Left renal cortex interstitium (tissue), 4 donors: Measurements from ENCODE around the gene RNF126. TPM values are rescaled to one million over a fixed set of nuclear protein-coding genes. Genes with fewer than 3 reads are reported as not detected.
"Not testable (repeated sequence)": the region's sequence is repeated elsewhere in the genome, so short reads cannot be mapped to it uniquely, and the experiment has no call there.

Experiments
- DNase-seq, 4 donors: peaks; one replicate each; pipeline ENCODE4 v3.0.0-alpha.2; 2013; ENCODE audit warnings: low read depth in 4 of 4, low spot score in 2 of 4, missing footprints in 1 of 4
- polyA plus RNA-seq, 4 donors: library from polyadenylated mRNA; unstranded; fragments of 120-200 nt; gene quantifications; one replicate each; pipeline ENCODE4 v1.2.1, GENCODE V29; 2013; ENCODE audit not compliant: insufficient read length in 4 of 4

Gene RNF126
- polyA plus RNA-seq, 4 donors = 22.6 to 41.5 (median 30.7) TPM

DNA sequence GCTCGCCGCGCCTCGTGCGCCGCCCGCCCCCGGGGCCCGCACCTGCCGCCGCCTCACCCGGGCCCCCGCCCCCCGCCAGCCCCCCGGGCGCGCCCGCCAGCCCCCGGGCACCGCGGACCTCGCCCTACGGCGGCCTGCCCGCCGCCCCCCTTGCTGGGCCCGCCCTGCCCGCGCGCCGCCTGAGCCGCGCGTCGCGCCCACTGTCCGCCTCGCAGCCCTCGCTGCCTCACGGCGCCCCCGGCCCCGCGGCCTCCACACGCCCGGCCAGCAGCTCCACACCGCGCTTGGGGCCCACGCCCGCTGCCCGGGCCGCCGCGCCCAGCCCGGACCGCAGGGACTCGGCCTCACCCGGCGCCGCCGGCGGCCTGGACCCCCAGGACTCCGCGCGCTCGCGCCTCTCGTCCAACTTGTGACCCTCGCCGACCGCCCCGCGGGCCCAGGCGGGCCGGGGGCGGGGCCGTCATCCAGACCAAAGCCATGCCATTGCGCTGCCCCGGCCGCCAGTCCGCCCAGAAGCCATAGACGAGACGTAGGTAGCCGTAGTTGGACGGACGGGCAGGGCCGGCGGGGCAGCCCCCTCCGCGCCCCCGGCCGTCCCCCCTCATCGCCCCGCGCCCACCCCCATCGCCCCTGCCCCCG lies 46.8 kb downstream of the RNF126 start:
- no peak for DNase-seq

DNA sequence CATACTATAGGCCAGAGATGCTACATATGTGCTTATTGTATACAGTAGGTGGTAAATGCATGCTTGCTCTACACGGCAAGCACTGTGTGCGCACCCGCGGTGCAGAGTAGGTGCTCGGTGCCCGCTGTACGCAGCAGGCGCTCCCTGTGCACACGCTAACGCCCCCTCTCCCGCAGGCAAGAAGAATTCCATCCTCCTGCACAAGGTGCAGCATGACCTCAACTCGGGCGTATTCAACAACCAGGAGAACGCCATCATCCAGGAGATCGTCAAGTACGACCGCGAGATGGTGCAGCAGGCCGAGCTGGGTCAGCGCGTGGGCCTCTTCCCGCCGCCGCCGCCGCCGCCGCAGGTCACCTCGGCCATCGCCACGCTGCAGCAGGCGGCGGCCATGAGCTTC lies 47.4 kb downstream of the RNF126 start:
- DNase-seq = no peak

GRCh38 chr19:613732-614567 lies 49.1 kb downstream of the RNF126 start:
- no peak for DNase-seq

- no peak for DNase-seq
Measured at GRCh38 chr19:612941-613340, 50.1 kb downstream of the RNF126 start.

DNA sequence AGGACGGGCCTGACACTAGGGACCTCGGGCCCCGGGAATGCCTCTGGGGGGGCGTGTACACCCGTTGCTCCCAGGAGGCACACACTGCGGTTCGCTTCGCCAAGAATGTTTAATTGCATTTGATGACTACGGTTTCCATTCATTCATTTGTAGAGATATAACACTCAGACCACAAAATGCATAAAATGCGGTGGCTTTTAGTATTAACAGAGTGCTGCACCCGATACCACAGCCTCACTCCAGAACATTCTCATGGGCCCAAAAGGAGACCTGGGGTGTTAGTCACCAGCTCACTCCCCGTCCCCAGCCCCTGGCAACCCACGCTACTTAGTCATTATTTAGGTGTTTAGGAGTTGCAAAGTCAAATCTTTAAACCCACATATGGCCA lies 51.5 kb downstream of the RNF126 start:
- DNase-seq = no peak

GRCh38 chr19:610801-611480 lies 52.1 kb downstream of the RNF126 start:
- DNase-seq = no peak

DNA sequence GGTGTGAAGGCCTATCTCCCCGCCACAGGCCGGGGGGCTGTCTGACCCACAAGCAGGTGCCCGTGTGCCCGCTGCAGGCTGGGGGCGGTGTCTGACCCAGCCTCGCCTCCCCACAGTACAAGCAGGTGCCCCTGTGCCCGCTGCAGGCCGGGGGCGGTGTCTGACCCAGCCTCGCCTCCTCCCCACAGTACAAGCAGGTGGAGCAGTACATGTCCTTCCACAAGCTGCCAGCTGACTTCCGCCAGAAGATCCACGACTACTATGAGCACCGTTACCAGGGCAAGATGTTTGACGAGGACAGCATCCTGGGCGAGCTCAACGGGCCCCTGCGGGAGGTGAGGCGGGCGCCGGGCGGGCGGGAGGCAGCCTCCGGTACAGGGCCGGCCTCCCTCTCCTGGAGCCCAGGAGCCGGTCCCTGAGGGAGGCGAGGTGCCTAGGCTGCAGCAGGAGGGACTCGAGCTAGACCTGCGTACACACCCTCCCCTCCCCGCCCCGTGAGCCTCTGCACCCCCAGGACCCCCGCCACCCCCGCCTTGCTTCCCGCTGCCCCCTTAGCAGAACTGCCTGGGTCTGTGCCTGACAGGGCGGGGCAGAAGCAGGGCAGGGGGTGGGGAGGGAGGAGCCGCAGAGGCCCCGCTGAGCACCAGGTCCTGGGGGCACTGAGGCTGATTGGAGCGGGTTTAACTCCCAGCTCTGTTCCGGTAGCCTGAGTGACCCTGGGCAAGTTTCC lies 52.8 kb downstream of the RNF126 start:
- DNase-seq = no peak

- DNase-seq = no peak
Measured at GRCh38 chr19:609004-609346, 54.0 kb downstream of the RNF126 start.

GRCh38 chr19:608155-609003 lies 54.6 kb downstream of the RNF126 start:
- no peak for DNase-seq

DNA sequence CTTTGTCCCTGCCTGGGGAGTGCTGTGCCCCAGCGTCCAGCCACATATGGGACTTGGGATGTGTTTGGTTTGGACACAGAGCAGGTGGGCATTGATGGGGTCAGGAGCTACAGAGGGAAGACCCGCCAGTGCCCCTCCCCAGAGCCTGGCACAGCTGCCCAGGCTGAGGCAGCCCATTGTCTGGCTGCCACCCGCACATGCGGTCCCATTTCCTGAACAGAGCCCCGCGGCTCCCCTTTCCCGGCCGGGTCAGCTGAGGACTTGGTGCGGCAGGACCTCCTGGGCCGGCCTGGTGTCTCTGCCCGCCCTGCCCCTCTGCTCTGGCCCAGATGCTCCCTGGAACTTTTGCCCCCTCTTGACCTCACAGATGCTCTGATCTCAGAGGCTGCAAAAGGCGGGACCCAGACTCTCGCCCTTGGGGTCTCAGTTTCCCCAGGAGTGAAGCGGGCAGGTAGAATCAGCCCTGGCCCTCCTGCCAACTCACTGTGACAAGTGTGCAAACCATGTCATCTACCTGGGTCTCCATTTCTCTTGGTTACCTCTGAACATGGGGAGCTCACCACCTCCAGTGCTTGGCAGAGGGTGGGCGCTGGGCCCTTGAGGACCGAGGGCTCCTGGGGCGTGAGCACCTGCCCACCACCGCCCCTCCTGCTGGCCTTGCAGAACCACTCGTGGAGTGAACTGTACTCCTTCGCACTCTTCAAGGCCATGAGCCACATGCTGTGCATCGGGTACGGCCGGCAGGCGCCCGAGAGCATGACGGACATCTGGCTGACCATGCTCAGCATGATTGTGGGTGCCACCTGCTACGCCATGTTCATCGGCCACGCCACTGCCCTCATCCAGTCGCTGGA lies 55.5 kb downstream of the RNF126 start:
- DNase-seq = no peak

- DNase-seq = not testable (repeated sequence)
Measured at GRCh38 chr19:605061-605971, 57.7 kb downstream of the RNF126 start.

DNA sequence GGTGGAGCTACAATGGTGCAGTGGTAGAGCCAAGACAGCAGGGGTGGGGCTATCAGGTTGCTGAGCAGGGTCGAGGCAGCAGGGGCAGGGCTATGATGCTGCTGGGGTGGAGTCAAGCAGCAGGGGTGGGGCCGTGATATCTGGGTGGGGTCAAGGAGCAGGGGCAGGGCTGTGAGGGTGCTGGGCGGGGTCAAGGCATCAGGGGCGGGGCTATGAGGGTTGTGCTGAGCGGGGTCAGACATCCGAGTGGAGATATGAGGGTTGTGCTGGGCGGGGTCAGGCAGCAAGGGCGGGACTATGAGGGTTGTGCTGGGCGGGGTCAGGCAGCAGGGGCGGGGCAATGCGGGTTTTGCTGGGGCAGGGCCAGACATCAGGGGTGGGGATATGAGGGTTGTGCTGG lies 58.7 kb downstream of the RNF126 start:
- no peak for DNase-seq

DNA sequence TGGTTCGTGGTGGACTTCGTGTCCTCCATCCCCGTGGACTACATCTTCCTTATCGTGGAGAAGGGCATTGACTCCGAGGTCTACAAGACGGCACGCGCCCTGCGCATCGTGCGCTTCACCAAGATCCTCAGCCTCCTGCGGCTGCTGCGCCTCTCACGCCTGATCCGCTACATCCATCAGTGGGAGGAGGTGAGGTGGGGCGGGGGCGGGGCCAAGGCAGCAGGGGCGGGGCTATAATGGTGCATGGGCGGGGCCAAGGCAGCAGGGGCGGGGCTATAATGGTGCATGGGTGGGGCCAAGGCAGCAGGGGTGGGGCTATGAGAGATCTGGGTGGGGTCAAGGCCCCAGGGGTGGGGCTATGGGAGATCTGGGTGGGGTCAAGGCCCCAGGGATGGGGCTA lies 59.2 kb downstream of the RNF126 start:
- not testable (repeated sequence) for DNase-seq

DNA sequence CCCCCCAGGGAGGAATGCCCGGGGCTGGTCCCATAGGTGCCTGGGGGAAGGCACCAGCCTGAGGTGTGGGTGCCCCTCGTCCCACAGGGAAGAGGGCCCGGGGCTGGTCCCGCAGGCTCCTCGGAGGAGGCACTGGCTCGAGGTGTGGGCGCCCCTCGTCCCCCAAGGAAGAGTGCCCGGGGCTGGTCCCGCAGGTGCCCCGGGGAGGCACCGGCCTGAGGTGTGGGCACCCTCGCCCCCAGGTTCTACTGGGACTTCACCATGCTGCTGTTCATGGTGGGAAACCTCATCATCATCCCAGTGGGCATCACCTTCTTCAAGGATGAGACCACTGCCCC lies 59.7 kb downstream of the RNF126 start:
- not testable (repeated sequence) for DNase-seq

DNA sequence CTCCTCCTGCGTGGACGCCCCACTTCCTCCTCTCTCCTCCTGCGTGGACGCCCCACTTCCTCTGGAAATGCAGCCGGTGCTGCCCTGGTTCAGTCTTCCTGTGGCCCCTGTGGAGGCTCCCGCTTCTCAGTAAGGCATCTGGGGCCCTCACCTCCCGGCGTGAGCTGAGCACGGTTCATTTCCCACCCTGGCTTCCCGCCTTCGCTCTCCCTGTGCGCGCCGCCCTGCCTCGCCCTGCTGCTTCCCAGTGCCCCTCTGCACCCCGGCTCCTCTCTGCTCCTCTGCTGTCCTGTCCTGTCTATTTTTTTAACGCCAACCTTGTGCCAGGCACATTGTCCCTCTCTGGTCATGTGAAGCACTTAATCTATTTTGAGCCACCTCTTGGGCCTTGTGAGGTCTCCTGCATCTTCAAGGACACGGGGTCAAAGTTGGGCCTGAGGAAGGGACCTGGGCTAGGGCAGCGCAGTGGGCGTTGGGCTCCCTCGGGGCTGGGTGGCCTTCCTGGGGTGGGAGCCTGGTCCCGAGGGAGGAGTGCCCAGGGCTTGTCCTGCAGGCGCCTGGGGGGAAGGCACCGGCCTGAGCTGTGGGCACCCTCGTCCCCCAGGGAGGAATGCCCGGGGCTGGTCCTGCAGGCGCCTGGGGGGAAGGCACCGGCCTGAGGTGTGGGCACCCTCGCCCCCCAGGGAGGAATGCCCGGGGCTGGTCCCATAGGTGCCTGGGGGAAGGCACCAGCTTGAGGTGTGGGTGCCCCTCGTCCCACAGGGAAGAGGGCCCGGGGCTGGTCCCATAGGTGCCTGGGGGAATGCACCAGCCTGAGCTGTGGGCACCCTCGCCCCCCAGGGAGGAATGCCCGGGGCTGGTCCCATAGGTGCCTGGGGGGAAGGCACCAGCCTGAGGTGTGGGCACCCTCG lies 60.4 kb downstream of the RNF126 start:
- DNase-seq = no peak

- no peak for DNase-seq
Measured at GRCh38 chr19:601790-602189, 61.2 kb downstream of the RNF126 start.

DNA sequence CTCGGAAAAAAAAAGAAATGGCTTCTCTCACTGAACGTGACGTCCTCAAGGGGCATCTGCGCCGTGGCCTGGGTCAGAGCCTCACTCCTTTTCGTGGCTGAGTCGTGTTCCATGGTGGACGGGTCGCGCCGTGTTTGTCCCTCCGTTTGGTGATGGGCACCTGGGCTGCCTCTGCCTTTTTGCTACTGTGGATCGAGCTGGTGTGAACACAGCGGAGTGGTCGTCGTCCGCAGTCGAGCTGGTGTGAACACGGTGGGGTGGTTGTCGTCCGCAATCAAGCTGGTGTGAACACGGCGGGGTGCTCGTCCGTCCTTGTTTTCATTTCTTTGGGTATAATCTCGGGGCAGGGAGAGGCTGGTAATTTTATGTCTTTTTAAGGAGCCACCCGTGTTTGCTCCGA lies 61.7 kb downstream of the RNF126 start:
- no peak for DNase-seq
